Left lung (tissue), 10 donors: ENCODE results near the gene IZUMO3. TPM values are rescaled to one million over a fixed set of nuclear protein-coding genes. Genes with fewer than 3 reads are reported as not detected.

Source experiments
- ATAC-seq: fragments of 200-7000 bp; cut with Tn5 transposase; one replicate; pipeline ENCODE4 v1.9.1; 2020; ENCODE audit warnings: moderate library complexity
- DNase-seq, 4 donors: peaks; one replicate each; pipeline ENCODE4 v3.0.0-alpha.2; 2013 to 2020
- H3K27ac ChIP-seq, 2 donors: fragments of 200-600 bp; sonication (generic) in 1 of 2; one replicate each; pipeline versions ENCODE4 v1.5.0 to v1.8.0; 2020 to 2021
- H3K27me3 ChIP-seq, 2 donors: fragments of 200-600 bp; sonication (generic) in 1 of 2; one replicate each; pipeline versions ENCODE4 v1.5.0 to v1.8.0; 2020 to 2021
- H3K36me3 ChIP-seq, 2 donors: fragments of 200-600 bp; sonication (generic) in 1 of 2; one replicate each; pipeline versions ENCODE4 v1.5.0 to v1.8.0; 2020 to 2021
- H3K4me1 ChIP-seq, 2 donors: fragments of 200-600 bp; one replicate each; pipeline ENCODE4 v1.8.0; 2021
- H3K4me3 ChIP-seq, 2 donors: fragments of 200-600 bp; sonication (generic) in 1 of 2; one replicate each; pipeline versions ENCODE4 v1.5.0 to v1.8.0; 2020 to 2021; ENCODE audit warnings: mild to moderate bottlenecking in 1 of 2
- H3K9me3 ChIP-seq, 2 donors: fragments of 200-600 bp; sonication (generic) in 1 of 2; one replicate each; pipeline versions ENCODE4 v1.5.0 to v1.8.0; 2020 to 2021
- CTCF ChIP-seq, 2 donors: fragments of 200-600 bp; sonication (generic) in 1 of 2; IDR thresholded peaks; one replicate each; pipeline versions ENCODE4 v1.5.0 to v1.8.0; 2021; ENCODE audit warnings: antibody characterized with exemption in 2 of 2
- intact Hi-C, 2 donors: fragments of 100-400 bp; cut with DNase I; formaldehyde crosslinking; loops; one replicate each; pipeline versions ENCODE4 v1.11.2 to v1.14.2; 2022
- polyA plus RNA-seq, 6 donors: library from polyadenylated mRNA; unstranded; fragments of 120-200 nt; gene quantifications; one replicate each; pipeline ENCODE4 v1.2.1, GENCODE V29; 2013; ENCODE audit not compliant: insufficient read length in 6 of 6
- total RNA-seq, 2 donors: library from RNA; stranded (reverse); fragmentation: NEBNext Ultra II Directional; extraction: Animal tissue kit (Norgen Biotek cat#: 25700); gene quantifications; one replicate each; pipeline ENCODE4 v1.2.1, GENCODE V29; 2021
- donor health status: DM: no; HTN: yes; CAD: no.
- donor health status: DM: no; HTN: no; CAD: no.

The IZUMO3 gene
- total and polyA plus RNA-seq, 8 donors = not detected

DNA sequence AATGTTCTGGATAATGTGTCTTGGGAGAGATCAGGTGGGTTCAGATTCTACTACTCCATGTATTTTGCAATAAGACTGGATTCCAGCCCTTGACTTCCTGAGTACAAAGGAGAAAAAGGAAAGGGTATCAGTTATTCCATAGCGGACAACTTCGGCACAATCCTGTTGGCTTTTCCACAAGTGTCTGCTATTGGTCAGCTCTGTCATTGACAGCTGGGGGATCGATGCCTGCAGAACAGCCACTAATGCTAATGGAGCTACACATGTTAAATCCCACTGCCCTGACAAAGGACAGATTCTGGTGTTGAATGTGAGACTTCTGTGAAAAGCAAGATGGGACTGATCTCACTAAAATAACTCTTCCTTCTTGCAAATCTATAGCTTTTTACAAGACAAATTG, 41.2 kb downstream of the IZUMO3 start:
- Histone ChIP-seq H3K4me1 (no peaks in the 10 kb centered on the region), H3K27me3 (no peaks in the 10 kb centered on the region), H3K4me3 (no peak overlapping the region), H3K27ac (no peak overlapping the region), H3K9me3 (peaks cover 0 to 1% of the 10 kb centered on the region in 2 donors), H3K36me3 (no peaks in the 10 kb centered on the region)
- no peak for ATAC-seq
- intact Hi-C loops = no loop called here
- TF ChIP-seq CTCF (IDR thresholded peaks at IDR 0.05) = no peak
- no peak for DNase-seq

- H3K4me3 ChIP-seq = no peak overlapping the region
- DNase-seq = no peak
Measured at GRCh38 chr9:24502206-24502937, 43.3 kb downstream of the IZUMO3 start.

DNA sequence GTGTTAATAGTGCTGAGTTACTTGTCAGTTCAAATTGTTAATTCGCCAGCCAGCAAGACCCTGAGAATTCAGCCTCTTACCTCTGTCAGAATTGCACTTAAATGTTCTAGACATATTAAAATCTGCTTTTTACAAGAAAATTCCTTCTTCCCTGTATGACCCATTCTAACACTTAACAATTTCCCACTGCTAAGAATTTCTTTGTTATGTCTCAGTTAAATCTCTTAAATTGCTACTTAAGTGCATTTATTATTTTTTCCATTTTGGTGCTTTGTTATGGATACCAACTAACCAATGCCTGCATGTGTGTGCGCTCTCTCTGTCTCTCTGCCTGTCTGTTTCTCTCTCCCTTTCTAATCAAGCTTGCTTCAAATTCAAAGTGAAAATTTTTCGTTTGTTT, 44.9 kb downstream of the IZUMO3 start:
- ATAC-seq (no peak), DNase-seq (no peak)
- Histone ChIP-seq H3K36me3 (no peaks in the 10 kb centered on the region), H3K4me3 (no peak overlapping the region), H3K9me3 (no peaks in the 10 kb centered on the region), H3K4me1 (no peaks in the 10 kb centered on the region), H3K27ac (no peak overlapping the region), H3K27me3 (no peaks in the 10 kb centered on the region)
- intact Hi-C loops = no loop called here
- TF ChIP-seq CTCF (IDR thresholded peaks at IDR 0.05) = no peak

More at GRCh38 chr9:24502206-24502937, 43.3 kb downstream of the IZUMO3 start:
- no peak for ATAC-seq
- intact Hi-C loops = no loop called here
- Histone ChIP-seq H3K27ac (no peak overlapping the region), H3K36me3 (no peaks in the 10 kb centered on the region), H3K4me1 (no peaks in the 10 kb centered on the region), H3K27me3 (no peaks in the 10 kb centered on the region), H3K9me3 (no peaks in the 10 kb centered on the region)
- TF ChIP-seq CTCF (IDR thresholded peaks at IDR 0.05) = no peak

DNA sequence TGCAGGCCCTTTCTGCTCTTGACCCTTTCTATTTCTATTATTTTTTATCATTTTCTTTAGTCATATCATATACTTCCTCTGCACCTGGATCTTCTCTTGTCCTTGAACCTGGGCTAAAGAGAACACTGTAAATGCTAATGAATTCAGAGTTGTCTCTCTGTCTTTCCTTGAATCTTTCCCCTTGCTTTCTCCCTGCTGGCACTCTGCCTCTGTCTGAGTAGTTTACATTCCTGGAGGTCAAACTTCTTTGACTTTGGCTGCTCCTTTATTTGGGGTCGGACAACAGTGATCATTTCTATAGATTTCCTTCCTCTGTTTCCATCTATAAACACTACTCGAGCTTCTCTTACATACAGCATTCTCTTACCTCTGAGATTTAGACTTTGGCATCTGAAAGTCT, 47.1 kb downstream of the IZUMO3 start:
- H3K27me3 ChIP-seq = no peaks in the 10 kb centered on the region
- intact Hi-C loops = no loop called here
- no peak for TF ChIP-seq CTCF (IDR thresholded peaks at IDR 0.05)
- no peaks in the 10 kb centered on the region for H3K36me3 ChIP-seq
- no peak overlapping the region for H3K4me3 ChIP-seq
- H3K27ac ChIP-seq = no peak overlapping the region
- no peaks in the 10 kb centered on the region for H3K4me1 ChIP-seq
- ATAC-seq (no peak), DNase-seq (no peak)
- no peaks in the 10 kb centered on the region for H3K9me3 ChIP-seq

GRCh38 chr9:24497671-24498070, 48.0 kb downstream of the IZUMO3 start:
- Histone ChIP-seq H3K36me3 (no peaks in the 10 kb centered on the region), H3K27me3 (no peaks in the 10 kb centered on the region), H3K9me3 (no peaks in the 10 kb centered on the region), H3K27ac (no peak overlapping the region), H3K4me3 (no peak overlapping the region), H3K4me1 (no peaks in the 10 kb centered on the region)
- ATAC-seq (no peak), DNase-seq (no peak)
- intact Hi-C loops = no loop called here
- TF ChIP-seq CTCF (IDR thresholded peaks at IDR 0.05) = no peak
